Astrocyte of the spinal cord (primary cell): ENCODE data around the gene SPRN.

ENCODE experiments used
- DNase-seq: peaks from one replicate; pipeline ENCODE4 v3.0.0; 2011; ENCODE audit warnings: low read depth, low spot score
- H3K4me3 ChIP-seq: 2 replicates; pipeline ENCODE4 v1.5.1; 2011; ENCODE audit warnings: low read depth, mild to moderate bottlenecking, low read length, moderate library complexity
- in situ Hi-C: cut with HindIII; loops from 2 replicates; pipeline ENCODE4 v1.10.0; 2017; ENCODE audit warnings: low sequenced_read_pairs
- TF ChIP-seq, protein P1 (sequence below): IDR thresholded peaks from 2 replicates; pipeline ENCODE4 v1.5.1; 2012; ENCODE audit warnings: low read depth, mild to moderate bottlenecking, low read length, inconsistent platforms

SPRN gene

DNA sequence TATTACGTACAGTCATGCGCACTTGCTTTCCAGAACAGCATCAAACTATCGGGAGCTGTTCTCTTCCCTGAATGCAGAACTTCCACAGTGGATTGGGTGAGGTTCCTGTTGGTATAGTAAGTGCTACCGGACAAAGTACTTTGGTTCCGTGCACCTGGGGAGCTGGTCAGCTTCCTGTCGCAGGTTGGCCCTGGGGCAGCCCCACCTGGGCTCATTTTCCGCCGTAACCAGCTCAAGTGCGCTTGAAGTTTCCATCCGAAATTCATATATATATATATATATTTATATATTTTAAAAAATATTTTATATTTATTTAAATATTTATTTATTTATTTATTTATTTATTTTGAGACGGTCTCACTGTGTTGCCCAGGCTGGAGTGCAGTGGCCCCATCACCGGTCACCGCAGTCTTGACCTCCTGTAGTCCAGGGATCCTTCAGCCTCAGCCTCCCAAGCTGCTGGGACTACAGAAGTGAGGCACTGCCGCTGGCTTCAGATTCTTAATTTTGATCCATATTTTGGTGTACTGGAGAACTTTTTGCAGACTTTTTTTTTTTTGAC lies 35.9 kb upstream of the SPRN start:
- H3K4me3 ChIP-seq: no peak overlapping the region
- in situ Hi-C loops: no loop called here
- TF ChIP-seq, protein P1, sequence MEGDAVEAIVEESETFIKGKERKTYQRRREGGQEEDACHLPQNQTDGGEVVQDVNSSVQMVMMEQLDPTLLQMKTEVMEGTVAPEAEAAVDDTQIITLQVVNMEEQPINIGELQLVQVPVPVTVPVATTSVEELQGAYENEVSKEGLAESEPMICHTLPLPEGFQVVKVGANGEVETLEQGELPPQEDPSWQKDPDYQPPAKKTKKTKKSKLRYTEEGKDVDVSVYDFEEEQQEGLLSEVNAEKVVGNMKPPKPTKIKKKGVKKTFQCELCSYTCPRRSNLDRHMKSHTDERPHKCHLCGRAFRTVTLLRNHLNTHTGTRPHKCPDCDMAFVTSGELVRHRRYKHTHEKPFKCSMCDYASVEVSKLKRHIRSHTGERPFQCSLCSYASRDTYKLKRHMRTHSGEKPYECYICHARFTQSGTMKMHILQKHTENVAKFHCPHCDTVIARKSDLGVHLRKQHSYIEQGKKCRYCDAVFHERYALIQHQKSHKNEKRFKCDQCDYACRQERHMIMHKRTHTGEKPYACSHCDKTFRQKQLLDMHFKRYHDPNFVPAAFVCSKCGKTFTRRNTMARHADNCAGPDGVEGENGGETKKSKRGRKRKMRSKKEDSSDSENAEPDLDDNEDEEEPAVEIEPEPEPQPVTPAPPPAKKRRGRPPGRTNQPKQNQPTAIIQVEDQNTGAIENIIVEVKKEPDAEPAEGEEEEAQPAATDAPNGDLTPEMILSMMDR: no peak
- DNase-seq: no peak

DNA sequence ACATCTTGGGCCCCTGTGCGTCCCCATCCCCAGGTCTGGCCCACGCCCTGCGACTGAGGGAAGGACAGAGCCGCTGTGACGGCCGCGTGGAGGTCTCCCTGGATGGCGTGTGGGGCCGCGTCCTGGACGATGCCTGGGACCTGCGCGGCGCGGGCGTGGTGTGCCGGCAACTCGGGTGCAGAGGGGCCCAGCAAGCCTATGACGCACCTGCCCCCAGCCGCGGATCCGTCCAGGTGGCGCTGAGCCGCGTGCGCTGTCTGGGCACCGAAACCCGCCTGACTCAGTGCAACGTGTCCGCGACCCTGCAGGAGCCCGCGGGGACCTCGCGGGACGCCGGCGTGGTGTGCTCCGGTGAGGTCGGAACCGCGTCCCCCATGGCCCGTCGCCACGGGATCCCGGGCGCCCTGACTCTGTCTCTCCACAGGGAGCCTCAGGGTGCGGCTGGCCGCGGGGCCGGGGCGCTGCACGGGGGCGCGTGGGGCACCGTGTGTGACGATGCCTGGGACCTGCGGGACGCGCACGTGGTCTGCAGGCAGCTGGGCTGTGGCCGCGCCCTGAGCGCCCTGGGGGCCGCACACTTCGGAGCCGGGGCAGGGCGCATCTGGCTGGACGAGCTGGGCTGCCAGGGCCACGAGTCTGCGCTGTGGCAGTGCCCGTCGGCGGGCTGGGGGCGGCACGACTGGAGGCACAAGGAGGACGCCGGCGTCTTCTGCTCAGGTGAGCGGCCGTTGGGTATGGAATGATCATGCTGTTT lies 35.2 kb upstream of the SPRN start:
- in situ Hi-C loops: no loop called here
- DNase-seq: no peak
- H3K4me3 ChIP-seq: no peak overlapping the region
- TF ChIP-seq, protein P1: no peak

DNA sequence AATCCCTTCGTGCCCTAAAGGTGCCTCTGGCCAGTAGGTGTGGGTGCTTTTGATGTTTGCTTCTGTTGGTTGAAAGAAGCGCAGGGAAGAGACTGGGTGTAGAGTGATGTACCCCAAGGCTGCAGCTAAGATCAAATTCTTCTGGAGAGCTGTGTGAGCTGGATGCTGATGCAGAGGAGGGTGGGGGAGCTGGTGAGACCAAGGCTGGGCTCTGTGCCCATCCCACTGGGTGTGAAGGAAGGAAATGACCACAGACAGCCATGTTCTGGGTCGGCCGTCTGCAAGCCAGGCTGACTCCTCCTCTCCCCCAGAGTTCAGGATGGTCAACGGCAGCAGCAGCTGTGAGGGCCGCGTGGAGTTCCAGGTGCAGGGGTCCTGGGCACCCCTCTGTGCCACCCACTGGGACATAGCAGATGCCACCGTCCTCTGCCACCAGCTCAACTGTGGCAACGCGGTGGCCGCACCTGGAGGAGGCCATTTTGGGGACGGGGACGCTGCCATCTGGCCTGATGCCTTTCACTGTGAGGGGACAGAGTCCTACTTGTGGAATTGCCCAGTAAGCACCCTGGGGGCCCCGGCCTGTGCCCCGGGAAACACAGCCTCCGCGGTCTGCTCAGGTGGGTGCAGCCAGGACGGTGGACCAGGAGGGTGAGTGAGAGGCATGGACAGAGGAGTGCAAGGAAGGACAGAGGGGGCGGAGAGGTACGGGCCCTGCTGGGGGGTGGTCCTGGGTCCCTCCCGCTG lies 34.5 kb upstream of the SPRN start:
- in situ Hi-C loops: no loop called here

DNA sequence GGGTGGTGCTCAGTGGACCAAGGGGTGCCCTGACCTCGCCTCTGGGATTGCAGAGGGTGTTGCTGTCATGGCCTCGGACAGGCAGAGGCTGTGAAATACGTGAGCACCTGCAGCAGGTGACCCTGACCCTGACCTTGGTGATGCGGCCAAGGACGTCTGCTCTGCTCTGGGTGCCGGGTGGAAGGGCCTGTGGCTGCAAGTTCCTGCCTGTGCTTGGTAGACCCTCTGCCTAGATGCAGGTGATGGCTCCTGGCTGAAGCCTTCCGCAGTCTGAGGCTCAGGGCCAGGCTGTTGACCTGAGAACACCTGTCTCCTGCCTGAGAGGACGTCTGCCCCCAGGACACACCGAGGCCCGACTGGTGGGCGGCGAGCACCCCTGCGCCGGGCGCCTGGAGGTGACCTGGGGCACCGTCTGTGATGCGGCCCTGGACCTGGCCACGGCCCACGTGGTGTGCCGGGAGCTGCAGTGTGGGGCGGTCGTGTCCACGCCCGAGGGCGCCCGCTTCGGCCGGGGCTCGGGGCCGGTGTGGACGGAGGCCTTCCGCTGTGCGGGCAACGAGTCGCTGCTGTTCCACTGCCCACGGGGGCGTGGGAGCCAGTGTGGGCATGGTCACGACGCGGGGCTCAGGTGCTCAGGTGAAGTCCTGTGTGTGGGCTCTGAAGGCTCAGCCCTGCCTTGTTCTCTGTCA lies 33.7 kb upstream of the SPRN start:
- in situ Hi-C loops: no loop called here
- H3K4me3 ChIP-seq: no peak overlapping the region
- DNase-seq: no peak
- TF ChIP-seq, protein P1: no peak

More for the DNA sequence above, 34.5 kb upstream of the SPRN start:
- H3K4me3 ChIP-seq: no peak overlapping the region
- no peak for DNase-seq
- TF ChIP-seq, protein P1: no peak

DNA sequence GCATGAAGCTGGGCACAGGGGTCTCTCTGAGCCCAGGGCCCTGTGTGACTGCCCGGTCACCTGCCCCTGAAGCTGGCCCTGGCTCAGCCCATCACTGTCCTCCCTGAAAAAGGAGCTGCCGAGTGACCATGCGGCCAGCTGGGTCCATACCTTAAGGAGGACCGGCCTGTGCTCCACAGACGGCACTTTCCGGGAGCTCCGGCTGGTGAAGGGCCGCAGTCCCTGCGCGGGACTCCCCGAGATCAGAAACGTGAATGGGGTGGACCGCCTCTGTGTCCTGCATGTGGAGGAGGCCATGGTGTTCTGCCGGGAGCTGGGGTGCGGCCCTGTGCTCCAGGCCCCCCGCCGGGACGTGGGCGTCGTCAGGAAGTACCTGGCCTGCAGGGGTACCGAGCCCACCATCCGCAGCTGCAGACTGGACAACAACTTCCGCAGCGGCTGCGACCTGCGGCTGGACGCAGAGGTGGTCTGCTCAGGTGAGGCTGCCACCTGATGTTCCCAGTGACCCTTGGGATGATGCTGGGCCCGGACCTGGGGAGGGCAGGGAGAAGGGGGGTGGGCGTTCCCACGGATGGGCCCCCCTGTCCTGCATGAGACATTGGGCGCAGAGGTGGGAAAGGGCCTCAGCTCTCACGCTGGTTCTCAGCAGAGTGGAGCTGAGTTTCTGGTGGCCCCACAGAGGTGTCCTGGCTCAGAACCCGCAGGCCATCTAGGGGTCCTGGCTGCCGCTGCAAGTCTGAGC lies 32.8 kb upstream of the SPRN start:
- TF ChIP-seq, protein P1: no peak
- in situ Hi-C loops: no loop called here
- no peak for DNase-seq
- no peak overlapping the region for H3K4me3 ChIP-seq
